K562 (cell line): Measurements from ENCODE around the gene POLDIP3. TPM values are rescaled to one million over a fixed set of nuclear protein-coding genes. Genes with fewer than 3 reads are reported as not detected.

Experiments used
- ADNP ChIP-seq: fragments of 200-800 bp; sonication (Bioruptor generic); IDR thresholded peaks from 2 replicates; pipeline ENCODE4 v1.6.1; 2016; ENCODE audit warnings: missing genetic modification characterization, missing compliant biosample characterization
- ARID1B ChIP-seq: fragments of 450-650 bp; IDR thresholded peaks from 2 replicates; pipeline ENCODE4 v1.6.1; 2016; ENCODE audit warnings: antibody characterized with exemption, mild to moderate bottlenecking, inconsistent platforms
- ATF4 ChIP-seq: fragments of 450-650 bp; formaldehyde crosslinking; IDR thresholded peaks from 2 replicates; pipeline ENCODE4 v1.4.0; 2022; ENCODE audit warnings: mild to moderate bottlenecking, moderate library complexity
- DACH1 ChIP-seq: fragments of 450-650 bp; IDR thresholded peaks from 2 replicates; pipeline ENCODE4 v1.6.1; 2018; ENCODE audit not compliant: partially characterized antibody
- DLX4 ChIP-seq: fragments of 250-450 bp; sonication (Bioruptor Pico); IDR thresholded peaks from 2 replicates; pipeline ENCODE4 v1.6.1; 2021; ENCODE audit warnings: mild to moderate bottlenecking
- DNMT1 ChIP-seq: fragments of 450-650 bp; IDR thresholded peaks from 2 replicates; pipeline ENCODE4 v1.6.1; 2016; ENCODE audit warnings: antibody characterized with exemption, mild to moderate bottlenecking
- ELF2 ChIP-seq: fragments of 250-450 bp; sonication (Bioruptor Pico); IDR thresholded peaks from 2 replicates; pipeline ENCODE4 v1.5.0; 2021; ENCODE audit warnings: mild to moderate bottlenecking
- MAFF ChIP-seq: IDR thresholded peaks from 2 replicates; pipeline ENCODE4 v1.6.1; 2012; ENCODE audit warnings: low read length, improper control_type of control experiment
- MLX ChIP-seq, 2 experiments: fragments of 450-650 bp in 1 of 2; sonication (generic) in 1 of 2; formaldehyde crosslinking; conservative IDR thresholded peaks; 2 replicates each; pipeline versions ENCODE4 v1.4.0 to v1.8.1; 2020 to 2022; ENCODE audit warnings: mild to moderate bottlenecking in 1 of 2, missing genetic modification reagents in 1 of 2
- NFE2 ChIP-seq: IDR thresholded peaks from 2 replicates; pipeline ENCODE4 v1.6.1; 2014; ENCODE audit warnings: antibody characterized with exemption, low read depth
- PRMT5 ChIP-seq: sonication (generic); formaldehyde crosslinking; IDR thresholded peaks from 2 replicates; pipeline ENCODE4 v1.5.0; 2020; ENCODE audit warnings: missing genetic modification reagents
- RCOR1 ChIP-seq, 2 experiments: IDR thresholded peaks; 2 replicates each; pipeline ENCODE4 v1.6.1; 2012; ENCODE audit warnings: low read depth in 2 of 2, low read length in 2 of 2, borderline replicate concordance in 1 of 2, improper control_type of control experiment in 1 of 2
- SAP30 ChIP-seq: fragments of 200-600 bp; sonication (generic); IDR thresholded peaks from 2 replicates; pipeline ENCODE4 v1.6.1; 2012; ENCODE audit warnings: borderline replicate concordance, low read depth, mild to moderate bottlenecking, moderate library complexity, low read length, control low read depth, inconsistent platforms; ENCODE audit not compliant: insufficient read depth, poor library complexity, severe bottlenecking
- SMARCA5 ChIP-seq: fragments of 450-650 bp; IDR thresholded peaks from 2 replicates; pipeline ENCODE4 v1.6.1; 2016
- TFAP4 ChIP-seq: sonication (generic); formaldehyde crosslinking; IDR thresholded peaks from 2 replicates; pipeline ENCODE4 v1.8.0; 2022; ENCODE audit warnings: missing genetic modification reagents, mild to moderate bottlenecking, moderate library complexity, borderline replicate concordance
- THAP7 ChIP-seq: fragments of 250-450 bp; sonication (Bioruptor Pico); IDR thresholded peaks from 2 replicates; pipeline ENCODE4 v1.5.0; 2021
- U2AF2 ChIP-seq: fragments of 200-400 bp; formaldehyde crosslinking; optimal IDR thresholded peaks from 2 replicates; pipeline ENCODE3; 2017; ENCODE audit warnings: low read depth, mild to moderate bottlenecking, low read length
- YY1 ChIP-seq, 3 experiments: IDR thresholded peaks; 2 replicates each; pipeline ENCODE4 v1.6.1; 2011; ENCODE audit warnings: low read length in 2 of 3, mild to moderate bottlenecking in 2 of 3, moderate library complexity in 2 of 3, borderline replicate concordance in 1 of 3, control low read depth in 1 of 3, low read depth in 1 of 3; ENCODE audit not compliant: insufficient read depth in 3 of 3, insufficient replicate concordance in 2 of 3, control insufficient read depth in 1 of 3, insufficient read length in 1 of 3; ENCODE audit errors: extremely low read depth in 1 of 3
- ZNF143 ChIP-seq: sonication (generic); formaldehyde crosslinking; IDR thresholded peaks from 2 replicates; pipeline ENCODE4 v1.9.0; 2022; ENCODE audit warnings: mild to moderate bottlenecking, missing genetic modification reagents
- ZNF449 ChIP-seq: fragments of 250-450 bp; sonication (Bioruptor Pico); IDR thresholded peaks from 2 replicates; pipeline ENCODE4 v1.8.0; 2022; ENCODE audit warnings: moderate library complexity, mild to moderate bottlenecking, inconsistent platforms
- ZNF507 ChIP-seq: conservative IDR thresholded peaks from 2 replicates; pipeline ENCODE4 v1.6.1; 2017; ENCODE audit warnings: missing genetic modification characterization, missing compliant biosample characterization
- ZNF586 ChIP-seq: fragments of 450-650 bp; formaldehyde crosslinking; conservative IDR thresholded peaks from 2 replicates; pipeline ENCODE4 v1.4.0; 2020; ENCODE audit warnings: mild to moderate bottlenecking, moderate library complexity
- polyA plus RNA-seq, 8 experiments: library from polyadenylated mRNA; depleted of rRNA in 4 of 8; stranded (reverse) in 5 of 8; unstranded in 3 of 8; fragments of >200 nt; fragmentation: Nextera tagmentation in 2 of 8; fragmentation: Illumina TruSeq in 1 of 8; extraction: Ambion mirVana in 2 of 8; extraction: Trizol in 1 of 8; gene quantifications; 2 replicates each; pipeline versions ENCODE4 v1.2.1 to v1.2.3, GENCODE V29; 2011 to 2014; ENCODE audit warnings: inconsistent platforms in 1 of 8, missing spikeins in 1 of 8
- total RNA-seq, 7 experiments: library from RNA; depleted of rRNA in 6 of 7; stranded (reverse); fragments of >200 nt in 6 of 7; fragmentation: Illumina TruSeq in 2 of 7; extraction: Trizol in 2 of 7; gene quantifications; 2 replicates each; pipeline versions ENCODE4 v1.2.1 to v1.2.3, GENCODE V29; 2011 to 2021; ENCODE audit warnings: low replicate concordance in 1 of 7

POLDIP3 gene
- total and polyA plus RNA-seq, 9 of the 15 experiments (the other 6 are each of a cell fraction or from before 2014, with no cell fraction given), result 14.3 to 53.0 (median 26.3) TPM

- TF ChIP-seq MAFF (no peak), ZNF507 (tag) (no peak), THAP7 (CRISPR knock-in tag) (no peak), ZNF143 (CRISPR knock-in tag) (peak; percentile 70), U2AF2 (no peak), SAP30 (peak; percentile 65), DLX4 (CRISPR knock-in tag) (no peak), ELF2 (CRISPR knock-in tag) (no peak), ZNF586 (no peak), NFE2 (no peak), MLX (CRISPR knock-in tag; conservative IDR thresholded peaks at IDR 0.05) (no peak), ZNF449 (no peak), RCOR1 (IDR thresholded peaks at IDR 0.05; ENCODE audit: borderline replicate concordance in 1 of 2, low read depth in 2 of 2, low read length in 2 of 2) (no peak), PRMT5 (no peak), ATF4 (CRISPR knock-in tag) (no peak), DNMT1 (no peak), ADNP (tag) (no peak), ARID1B (no peak), SMARCA5 (no peak), TFAP4 (CRISPR knock-in tag) (peak; percentile 43; the same call in 1 of the 2 replicates), YY1 (IDR thresholded peaks at IDR 0.05; ENCODE audit: borderline replicate concordance in 1 of 3, control insufficient read depth in 1 of 3, extremely low read depth in 1 of 3, insufficient read depth in 3 of 3, insufficient read length in 1 of 3, insufficient replicate concordance in 2 of 3, low read depth in 1 of 3, low read length in 2 of 3) (peak; percentile 59 to 94 (median 90)), DACH1 (no peak)
Measured at GRCh38 chr22:42581762-42582716, 32.6 kb downstream of the POLDIP3 start (continued).
